H9 (cell line): ENCODE measurements around the gene SLC23A1. TPM values are rescaled to one million over a fixed set of nuclear protein-coding genes. Genes with fewer than 3 reads are reported as not detected.
"Not testable (repeated sequence)": the region's sequence is repeated elsewhere in the genome, so short reads cannot be mapped to it uniquely, and the experiment has no call there.

Experiments
- DNase-seq: peaks from one replicate; pipeline ENCODE4 v3.0.0-alpha.2; 2017
- H2AFZ ChIP-seq: one replicate; pipeline ENCODE4 v1.6.1; 2013; ENCODE audit warnings: mild to moderate bottlenecking, low read length, control low read depth, moderate library complexity
- H2AK5ac ChIP-seq: 2 replicates; pipeline ENCODE4 v1.6.1; 2013; ENCODE audit warnings: low read length, control low read depth, mixed read lengths; ENCODE audit not compliant: insufficient read length
- H2BK120ac ChIP-seq: one replicate; pipeline ENCODE4 v1.6.1; 2013; ENCODE audit warnings: low read depth, mild to moderate bottlenecking, low read length, control low read depth, inconsistent platforms; ENCODE audit not compliant: poor library complexity, severe bottlenecking
- H2BK12ac ChIP-seq: 2 replicates; pipeline ENCODE4 v1.6.1; 2013; ENCODE audit warnings: low read length, control low read depth, mixed read lengths, low read depth; ENCODE audit not compliant: insufficient read length
- H2BK15ac ChIP-seq: 2 replicates; pipeline ENCODE4 v1.6.1; 2013; ENCODE audit warnings: low read depth, low read length, control low read depth
- H2BK20ac ChIP-seq: one replicate; pipeline ENCODE4 v1.6.1; 2013; ENCODE audit warnings: low read depth, mild to moderate bottlenecking, low read length, control low read depth, inconsistent platforms; ENCODE audit not compliant: poor library complexity, severe bottlenecking
- H2BK5ac ChIP-seq: 2 replicates; pipeline ENCODE4 v1.6.1; 2013; ENCODE audit warnings: low read length, control low read depth, mixed read lengths; ENCODE audit not compliant: insufficient read length
- H3K14ac ChIP-seq: 2 replicates; pipeline ENCODE4 v1.6.1; 2013; ENCODE audit warnings: low read length, control low read depth; ENCODE audit not compliant: insufficient read depth
- H3K18ac ChIP-seq: 2 replicates; pipeline ENCODE4 v1.6.1; 2013; ENCODE audit warnings: low read depth, mild to moderate bottlenecking, mixed read lengths, low read length, control low read depth; ENCODE audit not compliant: insufficient read length
- H3K23ac ChIP-seq: 2 replicates; pipeline ENCODE4 v1.6.1; 2013; ENCODE audit warnings: low read length, control low read depth, mixed read lengths, low read depth; ENCODE audit not compliant: insufficient read length
- H3K23me2 ChIP-seq: 2 replicates; pipeline ENCODE4 v1.6.1; 2013; ENCODE audit warnings: low read depth, mild to moderate bottlenecking, mixed read lengths, low read length, control low read depth; ENCODE audit not compliant: insufficient read length, poor library complexity, severe bottlenecking
- H3K27ac ChIP-seq: 2 replicates; pipeline ENCODE4 v1.5.1; 2013; ENCODE audit warnings: low read length, control low read depth, mixed read lengths, low read depth; ENCODE audit not compliant: insufficient read length
- H3K27me3 ChIP-seq: 2 replicates; pipeline ENCODE4 v1.6.1; 2013; ENCODE audit warnings: low read length, control low read depth, inconsistent platforms; ENCODE audit not compliant: insufficient read depth
- H3K4ac ChIP-seq: 2 replicates; pipeline ENCODE4 v1.6.1; 2013; ENCODE audit warnings: low read depth, mild to moderate bottlenecking, control low read depth, inconsistent platforms, low read length, moderate library complexity
- H3K4me1 ChIP-seq: 2 replicates; pipeline ENCODE4 v1.6.1; 2013; ENCODE audit warnings: low read length, control low read depth, inconsistent platforms; ENCODE audit not compliant: insufficient read depth
- H3K4me2 ChIP-seq: 2 replicates; pipeline ENCODE4 v1.6.1; 2013; ENCODE audit warnings: low read length, control low read depth, mixed read lengths; ENCODE audit not compliant: insufficient read length, insufficient read depth
- H3K56ac ChIP-seq: 2 replicates; pipeline ENCODE4 v1.6.1; 2013; ENCODE audit warnings: low read depth, mild to moderate bottlenecking, mixed read lengths, low read length, control low read depth; ENCODE audit not compliant: insufficient read length
- H3K79me1 ChIP-seq: 2 replicates; pipeline ENCODE4 v1.6.1; 2013; ENCODE audit warnings: low read depth, mild to moderate bottlenecking, moderate library complexity, low read length, control low read depth, inconsistent platforms; ENCODE audit not compliant: insufficient read depth, poor library complexity, severe bottlenecking
- H3K79me2 ChIP-seq: 2 replicates; pipeline ENCODE4 v1.6.1; 2013; ENCODE audit warnings: low read length, control low read depth, inconsistent platforms; ENCODE audit not compliant: insufficient read depth
- H3K9ac ChIP-seq: 2 replicates; pipeline ENCODE4 v1.6.1; 2013; ENCODE audit warnings: low read length, control low read depth, mixed read lengths; ENCODE audit not compliant: insufficient read length; ENCODE audit errors: extremely low read depth
- H3K9me3 ChIP-seq: one replicate; pipeline ENCODE4 v1.6.1; 2013; ENCODE audit warnings: low read depth, low read length, inconsistent platforms; ENCODE audit not compliant: control insufficient read depth
- H3T11ph ChIP-seq: one replicate; pipeline ENCODE4 v1.6.1; 2013; ENCODE audit warnings: mild to moderate bottlenecking, low read length, control low read depth, inconsistent platforms
- H4K20me1 ChIP-seq: one replicate; pipeline ENCODE4 v1.6.1; 2013; ENCODE audit not compliant: control insufficient read depth, insufficient read length, insufficient read depth
- H4K5ac ChIP-seq: 2 replicates; pipeline ENCODE4 v1.6.1; 2013; ENCODE audit warnings: low read depth, mild to moderate bottlenecking, mixed read lengths, low read length, control low read depth; ENCODE audit not compliant: insufficient read length
- H4K8ac ChIP-seq: replicated peaks from 2 replicates; pipeline ENCODE4 v1.6.1; 2013; ENCODE audit warnings: low read length, control low read depth, mixed read lengths, low read depth; ENCODE audit not compliant: insufficient read length
- H4K91ac ChIP-seq: 2 replicates; pipeline ENCODE4 v1.6.1; 2013; ENCODE audit warnings: low read depth, mild to moderate bottlenecking, moderate library complexity, mixed read lengths, low read length, control low read depth; ENCODE audit not compliant: insufficient read length
- H3K27ac Mint-ChIP-seq, 3 experiments: 2 replicates in 2 of 3; 3 replicates in 1 of 3; pipeline ENCODE4 v1.8.0; 2020 to 2021; ENCODE audit warnings: mixed read lengths in 3 of 3, mild to moderate bottlenecking in 1 of 3, moderate library complexity in 1 of 3
- H3K27me3 Mint-ChIP-seq: 2 replicates; pipeline ENCODE4 v1.8.0; 2021; ENCODE audit warnings: low read depth, mild to moderate bottlenecking, moderate library complexity, mixed read lengths
- H3K36me3 Mint-ChIP-seq, 3 experiments: 2 replicates in 2 of 3; 3 replicates in 1 of 3; pipeline ENCODE4 v1.8.0; 2020 to 2021; ENCODE audit warnings: low read depth in 3 of 3, mixed read lengths in 3 of 3; ENCODE audit not compliant: insufficient read depth in 1 of 3
- H3K4me1 Mint-ChIP-seq, 2 experiments: 2 replicates each; pipeline ENCODE4 v1.8.0; 2020; ENCODE audit warnings: mixed read lengths in 2 of 2
- H3K4me3 Mint-ChIP-seq, 2 experiments: 2 replicates in 1 of 2; 3 replicates in 1 of 2; pipeline ENCODE4 v1.8.0; 2020 to 2021; ENCODE audit warnings: mild to moderate bottlenecking in 2 of 2, mixed read lengths in 2 of 2, moderate library complexity in 1 of 2
- H3K9me3 Mint-ChIP-seq, 2 experiments: 2 replicates in 1 of 2; 3 replicates in 1 of 2; pipeline ENCODE4 v1.8.0; 2020; ENCODE audit warnings: mild to moderate bottlenecking in 2 of 2, mixed read lengths in 2 of 2, moderate library complexity in 1 of 2
- WGBS: extraction: QIAGEN DNeasy Blood & Tissue Kit; methylation state at CpG from one replicate; pipeline ENCODE4 v1.1.7; 2013; ENCODE audit warnings: missing lambda C conversion rate, low lambda C conversion rate, mixed read lengths; ENCODE audit not compliant: insufficient read length; ENCODE audit errors: extremely low coverage; 5-methylcytosine and 5-hydroxymethylcytosine counted together
- total RNA-seq: library from RNA; stranded (reverse); gene quantifications from 2 replicates; pipeline ENCODE4 v1.2.1, GENCODE V29; 2021
- TF ChIP-seq, protein P1 (sequence below): fragments of 200-600 bp; sonication (generic); conservative IDR thresholded peaks from 3 replicates; pipeline ENCODE4 v1.8.0; 2021; ENCODE audit warnings: antibody characterized with exemption, mild to moderate bottlenecking

SLC23A1 gene
- total RNA-seq, 1 experiment from 2014 or later: not detected

DNA sequence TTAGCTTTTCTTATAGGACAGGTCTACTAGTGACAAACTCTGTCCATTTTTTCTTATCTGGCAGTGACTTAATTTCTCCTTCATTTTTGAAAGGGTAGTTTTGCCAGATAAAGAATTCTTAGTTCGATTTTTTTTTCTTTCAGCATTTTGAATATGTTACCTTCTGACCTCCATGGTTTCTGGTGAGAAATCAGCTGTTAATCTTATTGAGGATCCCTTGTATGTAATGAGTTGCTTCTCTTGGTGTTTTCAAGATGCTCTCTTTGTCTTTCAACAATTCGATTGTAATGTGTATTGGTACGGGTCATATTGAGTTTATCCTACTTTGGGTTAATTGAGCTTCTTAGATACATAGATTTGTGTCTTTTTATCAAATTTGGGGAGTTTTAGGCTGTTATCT, 28.9 kb downstream of the SLC23A1 start:
- H3K27ac Mint-ChIP-seq: no peak overlapping the region; a peak in 1 of 7 replicates
- Histone ChIP-seq H4K20me1 (no peaks in the 10 kb centered on the region), H3K23me2 (no peaks in the 10 kb centered on the region), H2BK120ac (no peak overlapping the region), H3K27ac (no peak overlapping the region), H3K18ac (no peak overlapping the region), H2BK12ac (no peak overlapping the region), H3K27me3 (no peaks in the 10 kb centered on the region), H4K8ac (no peak overlapping the region), H3K4me1 (no peaks in the 10 kb centered on the region), H3K9ac (no peak overlapping the region), H2AFZ (no peak overlapping the region), H3K9me3 (no peaks in the 10 kb centered on the region), H3K23ac (no peak overlapping the region), H3T11ph (no peak overlapping the region), H3K14ac (no peak overlapping the region), H3K79me2 (peaks cover 41% of the 10 kb centered on the region; the same call in 1 of the 2 replicates), H2BK5ac (no peak overlapping the region), H3K56ac (no peak overlapping the region), H3K4ac (no peak overlapping the region), H2BK15ac (no peak overlapping the region), H3K4me2 (no peak overlapping the region), H2BK20ac (no peak overlapping the region), H3K79me1 (peaks cover 8% of the 10 kb centered on the region), H4K91ac (no peak overlapping the region), H4K5ac (no peak overlapping the region), H2AK5ac (no peak overlapping the region)
- no peak overlapping the region for H3K4me3 Mint-ChIP-seq
- TF ChIP-seq, protein P1, sequence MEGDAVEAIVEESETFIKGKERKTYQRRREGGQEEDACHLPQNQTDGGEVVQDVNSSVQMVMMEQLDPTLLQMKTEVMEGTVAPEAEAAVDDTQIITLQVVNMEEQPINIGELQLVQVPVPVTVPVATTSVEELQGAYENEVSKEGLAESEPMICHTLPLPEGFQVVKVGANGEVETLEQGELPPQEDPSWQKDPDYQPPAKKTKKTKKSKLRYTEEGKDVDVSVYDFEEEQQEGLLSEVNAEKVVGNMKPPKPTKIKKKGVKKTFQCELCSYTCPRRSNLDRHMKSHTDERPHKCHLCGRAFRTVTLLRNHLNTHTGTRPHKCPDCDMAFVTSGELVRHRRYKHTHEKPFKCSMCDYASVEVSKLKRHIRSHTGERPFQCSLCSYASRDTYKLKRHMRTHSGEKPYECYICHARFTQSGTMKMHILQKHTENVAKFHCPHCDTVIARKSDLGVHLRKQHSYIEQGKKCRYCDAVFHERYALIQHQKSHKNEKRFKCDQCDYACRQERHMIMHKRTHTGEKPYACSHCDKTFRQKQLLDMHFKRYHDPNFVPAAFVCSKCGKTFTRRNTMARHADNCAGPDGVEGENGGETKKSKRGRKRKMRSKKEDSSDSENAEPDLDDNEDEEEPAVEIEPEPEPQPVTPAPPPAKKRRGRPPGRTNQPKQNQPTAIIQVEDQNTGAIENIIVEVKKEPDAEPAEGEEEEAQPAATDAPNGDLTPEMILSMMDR: no peak
- WGBS: no CpG with 5 or more reads among the region's 3 CpGs
- H3K4me1 Mint-ChIP-seq: peaks cover 0 to 7% of the 10 kb centered on the region in 2 experiments; a peak in 1 of 4 replicates
- no peak for DNase-seq
- peaks cover 10 to 34% (median 31%) of the 10 kb centered on the region in 3 experiments; a peak in 6 of 7 replicates for H3K36me3 Mint-ChIP-seq
- H3K9me3 Mint-ChIP-seq: no peaks in the 10 kb centered on the region
- no peaks in the 10 kb centered on the region for H3K27me3 Mint-ChIP-seq

DNA sequence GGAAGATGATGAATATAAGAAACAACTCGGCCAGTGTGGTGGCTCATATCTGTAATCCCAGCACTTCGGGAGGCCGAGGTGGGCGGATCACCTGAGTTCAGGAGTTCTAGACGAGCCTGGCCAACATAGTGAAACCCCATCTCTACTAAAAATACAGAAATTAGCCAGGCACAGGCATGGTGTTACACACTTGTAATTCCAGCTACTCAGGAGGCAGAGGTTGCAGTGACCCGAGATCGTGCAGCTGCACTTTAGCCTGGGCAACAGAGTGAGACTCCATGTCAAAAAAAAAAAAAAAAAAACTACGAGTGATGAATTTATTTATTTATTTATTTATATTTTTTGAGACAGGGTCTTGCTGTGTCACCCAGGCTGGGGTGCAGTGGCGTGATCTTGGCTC, 35.2 kb downstream of the SLC23A1 start:
- H3K27me3 Mint-ChIP-seq, H3K79me1 ChIP-seq, H3K4me1 ChIP-seq, H3T11ph ChIP-seq, H2AFZ ChIP-seq, H3K9me3 Mint-ChIP-seq, H4K8ac ChIP-seq, H3K4ac ChIP-seq, DNase-seq, H3K27me3 ChIP-seq, H2BK120ac ChIP-seq, H3K27ac Mint-ChIP-seq, H4K5ac ChIP-seq, H3K23me2 ChIP-seq, H2BK12ac ChIP-seq, H3K14ac ChIP-seq, H4K91ac ChIP-seq, H3K9me3 ChIP-seq, H2AK5ac ChIP-seq, H3K4me2 ChIP-seq, H4K20me1 ChIP-seq, H3K27ac ChIP-seq, H3K23ac ChIP-seq, H3K9ac ChIP-seq, H2BK20ac ChIP-seq, H3K56ac ChIP-seq, H3K18ac ChIP-seq, H2BK15ac ChIP-seq, H3K4me3 Mint-ChIP-seq, H2BK5ac ChIP-seq: not testable (repeated sequence)
- H3K79me2 ChIP-seq: peaks cover 64% of the 10 kb centered on the region
- H3K36me3 Mint-ChIP-seq: peaks cover 20 to 51% (median 40%) of the 10 kb centered on the region in 3 experiments; a peak in 6 of 7 replicates
- WGBS: no CpG with 5 or more reads among the region's 9 CpGs
- H3K4me1 Mint-ChIP-seq: peaks cover 10 to 17% of the 10 kb centered on the region in 2 experiments
